Brain microvascular endothelial cell (primary cell): ENCODE measurements around the gene WWOX.

Source experiments
- DNase-seq: peaks from one replicate; pipeline ENCODE4 v3.0.0-alpha.2; 2020
- H3K27ac ChIP-seq: fragments of 250-450 bp; sonication (Bioruptor Pico); 2 replicates; pipeline ENCODE4 v1.5.1; 2020; ENCODE audit warnings: mild to moderate bottlenecking, moderate library complexity
- H3K27me3 ChIP-seq: fragments of 250-450 bp; sonication (Bioruptor Pico); replicated peaks from 2 replicates; pipeline ENCODE4 v1.5.1; 2020; ENCODE audit warnings: mild to moderate bottlenecking
- H3K36me3 ChIP-seq: fragments of 250-450 bp; sonication (Bioruptor Pico); replicated peaks from 2 replicates; pipeline ENCODE4 v1.5.1; 2020; ENCODE audit warnings: mild to moderate bottlenecking
- H3K4me3 ChIP-seq: 2 replicates; pipeline ENCODE4 v1.5.1; 2011; ENCODE audit warnings: low read depth, mild to moderate bottlenecking, control low read depth, low read length, moderate library complexity
- in situ Hi-C: cut with HindIII; loops from 2 replicates; pipeline ENCODE4 v1.10.0; 2017; ENCODE audit warnings: low sequenced_read_pairs, low pct_ligation_motif_present
- TF ChIP-seq, protein P1 (sequence below): IDR thresholded peaks from 2 replicates; pipeline ENCODE4 v1.5.1; 2011; ENCODE audit warnings: low read depth, mild to moderate bottlenecking, moderate library complexity, low read length, control low read depth, inconsistent platforms; ENCODE audit errors: missing control alignments

Gene WWOX

GRCh38 chr16:79172976-79173500, 1073.6 kb downstream of the WWOX start:
- Histone ChIP-seq H3K27me3 (no peaks in the 10 kb centered on the region), H3K27ac (no peak overlapping the region), H3K4me3 (no peak overlapping the region), H3K36me3 (no peaks in the 10 kb centered on the region)
- TF ChIP-seq, protein P1, sequence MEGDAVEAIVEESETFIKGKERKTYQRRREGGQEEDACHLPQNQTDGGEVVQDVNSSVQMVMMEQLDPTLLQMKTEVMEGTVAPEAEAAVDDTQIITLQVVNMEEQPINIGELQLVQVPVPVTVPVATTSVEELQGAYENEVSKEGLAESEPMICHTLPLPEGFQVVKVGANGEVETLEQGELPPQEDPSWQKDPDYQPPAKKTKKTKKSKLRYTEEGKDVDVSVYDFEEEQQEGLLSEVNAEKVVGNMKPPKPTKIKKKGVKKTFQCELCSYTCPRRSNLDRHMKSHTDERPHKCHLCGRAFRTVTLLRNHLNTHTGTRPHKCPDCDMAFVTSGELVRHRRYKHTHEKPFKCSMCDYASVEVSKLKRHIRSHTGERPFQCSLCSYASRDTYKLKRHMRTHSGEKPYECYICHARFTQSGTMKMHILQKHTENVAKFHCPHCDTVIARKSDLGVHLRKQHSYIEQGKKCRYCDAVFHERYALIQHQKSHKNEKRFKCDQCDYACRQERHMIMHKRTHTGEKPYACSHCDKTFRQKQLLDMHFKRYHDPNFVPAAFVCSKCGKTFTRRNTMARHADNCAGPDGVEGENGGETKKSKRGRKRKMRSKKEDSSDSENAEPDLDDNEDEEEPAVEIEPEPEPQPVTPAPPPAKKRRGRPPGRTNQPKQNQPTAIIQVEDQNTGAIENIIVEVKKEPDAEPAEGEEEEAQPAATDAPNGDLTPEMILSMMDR: no peak
- DNase-seq: no peak
- in situ Hi-C loops: no loop called here

DNA sequence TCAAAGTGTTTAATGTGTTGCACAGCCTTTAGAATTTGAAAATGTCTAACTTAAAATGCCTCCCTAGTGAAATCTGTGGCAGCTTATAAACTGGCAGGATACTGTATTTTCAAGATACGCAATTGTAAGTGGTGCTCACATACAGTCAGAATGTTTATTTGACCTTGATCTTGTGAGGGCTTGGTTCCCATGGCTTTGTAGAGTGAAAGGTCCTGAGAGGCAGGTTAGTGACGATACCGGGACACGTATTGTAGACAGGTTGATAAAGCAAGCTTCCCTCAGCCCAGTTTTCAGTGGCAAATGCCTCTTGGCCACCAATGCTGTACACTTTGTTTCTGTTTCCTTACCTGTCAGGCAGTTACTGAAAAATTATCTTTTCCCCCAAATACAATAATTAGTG, 1074.5 kb downstream of the WWOX start:
- H3K36me3 ChIP-seq: no peaks in the 10 kb centered on the region
- DNase-seq: no peak
- no peak overlapping the region for H3K27ac ChIP-seq
- in situ Hi-C loops: no loop called here
- TF ChIP-seq, protein P1: no peak
- H3K27me3 ChIP-seq: no peaks in the 10 kb centered on the region
- H3K4me3 ChIP-seq: no peak overlapping the region

DNA sequence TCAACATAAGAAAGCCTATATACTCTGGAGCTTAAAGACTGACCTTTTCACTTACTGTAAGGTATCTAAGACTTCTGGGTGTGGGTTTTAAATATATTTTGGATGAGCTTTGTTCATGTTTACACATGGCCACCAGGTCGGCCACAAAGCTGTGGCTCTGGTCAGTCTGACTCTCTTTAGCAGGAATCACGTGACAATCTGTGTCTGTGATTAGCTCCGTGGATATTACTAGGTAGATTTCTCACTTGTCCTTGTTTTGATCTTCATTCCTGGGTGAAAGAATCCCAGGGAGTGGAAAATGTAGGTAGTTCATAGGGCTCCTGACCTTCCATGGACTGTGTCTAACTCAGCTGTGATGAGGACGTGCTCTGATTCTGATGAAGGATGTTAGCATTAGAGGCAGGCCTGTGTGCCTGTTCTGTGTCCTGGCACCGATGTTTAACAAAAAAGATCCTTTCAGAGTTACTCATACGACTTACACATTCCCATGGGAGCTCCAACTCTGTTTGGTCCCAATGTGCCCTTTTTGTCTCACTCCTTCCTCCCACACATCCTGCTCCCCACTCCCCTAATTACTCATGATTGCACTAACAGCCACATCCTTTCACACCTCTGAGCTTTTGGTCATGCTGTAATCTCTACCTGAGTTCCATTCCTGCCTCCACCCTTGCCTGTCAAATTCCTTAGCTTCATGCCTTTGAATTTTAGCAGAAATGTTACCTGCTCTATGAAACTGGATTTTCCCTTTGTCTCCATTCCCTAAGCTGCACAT, 1076.0 kb downstream of the WWOX start:
- no peaks in the 10 kb centered on the region for H3K27me3 ChIP-seq
- no peak for DNase-seq
- H3K36me3 ChIP-seq: no peaks in the 10 kb centered on the region
- TF ChIP-seq, protein P1: no peak
- in situ Hi-C loops: no loop called here
- no peak overlapping the region for H3K27ac ChIP-seq
- no peak overlapping the region for H3K4me3 ChIP-seq

- Histone ChIP-seq H3K27me3 (no peaks in the 10 kb centered on the region), H3K27ac (no peak overlapping the region), H3K36me3 (no peaks in the 10 kb centered on the region), H3K4me3 (no peak overlapping the region)
- TF ChIP-seq, protein P1: no peak
- no peak for DNase-seq
- in situ Hi-C loops: no loop called here
Measured at GRCh38 chr16:79177018-79177417, 1077.6 kb downstream of the WWOX start.

- DNase-seq: no peak
- Histone ChIP-seq H3K27me3 (no peaks in the 10 kb centered on the region), H3K27ac (no peak overlapping the region), H3K36me3 (no peaks in the 10 kb centered on the region), H3K4me3 (no peak overlapping the region)
- in situ Hi-C loops: no loop called here
- TF ChIP-seq, protein P1: no peak
Measured at GRCh38 chr16:79181419-79181818, 1082.0 kb downstream of the WWOX start.
